ENCODE results near the gene KCNIP3. TPM values are rescaled to one million over a fixed set of nuclear protein-coding genes. Genes with fewer than 3 reads are reported as not detected.

Gene KCNIP3
- total RNA-seq, 4 donors from 2014 or later: 2.3 to 28.0 (median 12.7) TPM

GRCh38 chr2:95372845-95373244 lies 75.7 kb downstream of the KCNIP3 start:
- TF ChIP-seq CTCF (IDR thresholded peaks at IDR 0.05; ENCODE audit: low read depth): no peak

- TF ChIP-seq CTCF (IDR thresholded peaks at IDR 0.05; ENCODE audit: low read depth): no peak
Observed at GRCh38 chr2:95374029-95374428, 76.9 kb downstream of the KCNIP3 start.

GRCh38 chr2:95374451-95374920 lies 77.3 kb downstream of the KCNIP3 start:
- TF ChIP-seq CTCF (IDR thresholded peaks at IDR 0.05; ENCODE audit: low read depth): no peak

- no peak for TF ChIP-seq CTCF (IDR thresholded peaks at IDR 0.05; ENCODE audit: low read depth)
Observed at GRCh38 chr2:95374921-95375471, 77.8 kb downstream of the KCNIP3 start.

GRCh38 chr2:95375532-95376150 lies 78.5 kb downstream of the KCNIP3 start:
- TF ChIP-seq CTCF (IDR thresholded peaks at IDR 0.05; ENCODE audit: low read depth): no peak

GRCh38 chr2:95376311-95377215 lies 79.4 kb downstream of the KCNIP3 start:
- TF ChIP-seq CTCF (IDR thresholded peaks at IDR 0.05; ENCODE audit: low read depth): no peak

Data from subcutaneous adipose tissue (tissue), 4 donors.